Uterus (tissue), 2 donors: Measurements from ENCODE around the gene NTN5.

Experiments used
- POLR2A ChIP-seq, 2 donors: fragments of 450-650 bp; IDR thresholded peaks; one replicate each; pipeline ENCODE4 v1.6.1; 2016; ENCODE audit warnings: antibody characterized with exemption in 2 of 2, mild to moderate bottlenecking in 1 of 2, moderate library complexity in 1 of 2
- TF ChIP-seq, protein P1 (sequence below), 4 experiments: fragments of 200-600 bp in 2 of 4; fragments of 450-650 bp in 2 of 4; sonication (generic) in 2 of 4; IDR thresholded peaks; one replicate each; pipeline ENCODE4 v1.5.1; 2016 to 2019; ENCODE audit warnings: antibody characterized with exemption in 4 of 4, mild to moderate bottlenecking in 2 of 4, moderate library complexity in 1 of 4

- TF ChIP-seq, protein P1, sequence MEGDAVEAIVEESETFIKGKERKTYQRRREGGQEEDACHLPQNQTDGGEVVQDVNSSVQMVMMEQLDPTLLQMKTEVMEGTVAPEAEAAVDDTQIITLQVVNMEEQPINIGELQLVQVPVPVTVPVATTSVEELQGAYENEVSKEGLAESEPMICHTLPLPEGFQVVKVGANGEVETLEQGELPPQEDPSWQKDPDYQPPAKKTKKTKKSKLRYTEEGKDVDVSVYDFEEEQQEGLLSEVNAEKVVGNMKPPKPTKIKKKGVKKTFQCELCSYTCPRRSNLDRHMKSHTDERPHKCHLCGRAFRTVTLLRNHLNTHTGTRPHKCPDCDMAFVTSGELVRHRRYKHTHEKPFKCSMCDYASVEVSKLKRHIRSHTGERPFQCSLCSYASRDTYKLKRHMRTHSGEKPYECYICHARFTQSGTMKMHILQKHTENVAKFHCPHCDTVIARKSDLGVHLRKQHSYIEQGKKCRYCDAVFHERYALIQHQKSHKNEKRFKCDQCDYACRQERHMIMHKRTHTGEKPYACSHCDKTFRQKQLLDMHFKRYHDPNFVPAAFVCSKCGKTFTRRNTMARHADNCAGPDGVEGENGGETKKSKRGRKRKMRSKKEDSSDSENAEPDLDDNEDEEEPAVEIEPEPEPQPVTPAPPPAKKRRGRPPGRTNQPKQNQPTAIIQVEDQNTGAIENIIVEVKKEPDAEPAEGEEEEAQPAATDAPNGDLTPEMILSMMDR (IDR thresholded peaks at IDR 0.05): peak; percentile 91 to 98 (median 94)
- peak; percentile 20 to 59 for TF ChIP-seq POLR2A (IDR thresholded peaks at IDR 0.05)
Measured at GRCh38 chr19:48646001-48646721, 26.7 kb downstream of the NTN5 start, which contains the start of gene CA11.
